ENCODE results near the gene ARL8B.

Gene ARL8B

DNA sequence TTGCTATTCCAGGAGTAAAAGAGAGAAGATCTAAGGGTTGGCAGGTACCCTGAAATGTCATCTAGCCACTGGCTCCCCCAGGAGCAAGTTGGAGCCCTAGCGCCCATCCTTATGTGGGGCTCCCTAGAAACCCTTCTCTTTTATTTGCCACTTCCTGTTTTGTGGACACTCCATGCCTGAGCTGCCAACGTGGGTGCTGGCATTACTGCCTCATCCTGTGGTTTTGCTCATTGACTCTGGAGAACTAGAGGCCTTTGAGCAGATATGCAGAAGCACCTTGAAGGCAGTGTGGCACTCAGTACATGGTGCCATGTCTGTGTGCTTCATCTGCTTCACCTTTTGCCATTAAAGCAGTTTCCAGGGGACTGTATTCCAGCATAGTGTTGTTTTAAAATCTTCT, 73.5 kb downstream of the ARL8B start:
- Histone ChIP-seq H3K36me3 (ENCODE audit: control insufficient read depth, insufficient read depth, low read length) (peaks cover 20% of the 10 kb centered on the region), H3K27ac (ENCODE audit: low read depth, low read length) (no peak overlapping the region), H3K9ac (ENCODE audit: low read length) (no peak overlapping the region), H3K27me3 (ENCODE audit: control insufficient read depth, insufficient read depth, low read length) (no peaks in the 10 kb centered on the region), H3K9me3 (ENCODE audit: control insufficient read depth, insufficient read depth, low read depth, low read length) (no peaks in the 10 kb centered on the region), H3K4me3 (ENCODE audit: low read depth, low read length) (no peak overlapping the region), H3K4me1 (ENCODE audit: control insufficient read depth, insufficient read depth, low read length) (peaks cover 44% of the 10 kb centered on the region)

DNA sequence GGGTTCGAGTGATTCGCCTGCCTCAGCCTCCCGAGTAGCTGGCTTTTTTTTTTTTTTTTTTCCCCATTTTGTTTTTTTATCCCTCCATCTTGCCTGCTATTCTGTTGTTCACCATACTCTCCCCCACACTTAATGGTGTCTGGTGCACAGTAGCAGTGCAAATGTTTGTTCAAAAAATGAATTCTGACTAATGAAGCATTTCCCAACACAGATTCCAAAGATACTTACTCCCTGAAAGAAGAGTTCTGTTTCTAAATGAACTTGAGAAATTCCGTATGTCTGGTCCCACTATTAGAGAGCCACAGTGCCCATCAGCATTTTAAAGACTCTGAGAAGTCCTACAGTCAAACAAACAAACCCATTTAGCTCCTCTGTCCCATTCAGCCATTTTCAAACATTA, 74.9 kb downstream of the ARL8B start:
- peaks cover 33% of the 10 kb centered on the region for H3K36me3 ChIP-seq (ENCODE audit: control insufficient read depth, insufficient read depth, low read length)
- H3K4me1 ChIP-seq (ENCODE audit: control insufficient read depth, insufficient read depth, low read length) = peaks cover 39% of the 10 kb centered on the region

DNA sequence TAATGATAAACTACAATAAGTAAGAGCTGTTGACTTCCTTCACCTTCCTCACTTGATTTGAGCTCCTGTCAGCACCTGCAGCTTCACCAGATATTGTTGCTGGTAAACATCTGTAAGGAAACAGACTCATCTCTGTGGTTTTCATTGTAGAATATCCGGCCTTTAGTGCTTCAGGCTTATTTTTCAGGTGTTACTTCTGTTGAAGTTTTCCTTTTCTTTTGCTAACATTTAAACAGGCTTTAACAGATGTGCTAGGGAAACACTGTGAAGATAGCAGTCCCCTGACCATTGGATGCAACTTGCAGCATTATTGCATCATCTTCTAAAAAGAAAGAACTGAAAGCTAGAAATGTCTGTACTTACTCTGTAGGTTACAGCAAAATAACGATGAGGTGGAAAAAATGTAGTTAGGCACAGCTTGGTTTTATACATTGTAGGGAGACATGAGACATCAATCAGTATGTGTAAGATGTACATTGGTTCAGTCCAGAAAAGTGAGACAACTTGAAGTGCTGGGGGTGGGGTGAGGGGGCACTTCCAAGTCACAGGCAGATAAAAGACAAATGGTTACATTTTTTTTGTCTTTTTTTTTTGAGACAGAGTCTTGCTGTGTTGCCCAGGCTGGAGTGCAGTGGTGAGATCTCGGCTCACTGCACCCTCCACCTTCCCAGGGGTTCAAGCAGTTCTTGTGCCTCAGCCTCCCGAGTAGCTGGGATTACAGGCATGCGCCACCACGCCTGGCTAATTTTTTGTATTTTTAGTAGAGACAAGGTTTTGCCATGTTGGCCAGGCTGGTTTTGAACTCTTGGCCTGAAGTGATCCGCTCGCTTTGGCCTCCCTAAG, 75.6 kb downstream of the ARL8B start:
- Histone ChIP-seq H3K27me3 (ENCODE audit: control insufficient read depth, insufficient read depth, low read length) (no peaks in the 10 kb centered on the region), H3K36me3 (ENCODE audit: control insufficient read depth, insufficient read depth, low read length) (peaks cover 40% of the 10 kb centered on the region), H3K9ac (ENCODE audit: low read length) (peak overlapping the region; percentile 50), H3K4me3 (ENCODE audit: low read depth, low read length) (no peak overlapping the region), H3K27ac (ENCODE audit: low read depth, low read length) (peak overlapping the region; percentile 94), H3K9me3 (ENCODE audit: control insufficient read depth, insufficient read depth, low read depth, low read length) (no peaks in the 10 kb centered on the region), H3K4me1 (ENCODE audit: control insufficient read depth, insufficient read depth, low read length) (peaks cover 37% of the 10 kb centered on the region)

More for the DNA sequence above, 74.9 kb downstream of the ARL8B start:
- H3K27ac ChIP-seq (ENCODE audit: low read depth, low read length) = peak overlapping the region; percentile 94
- H3K9ac ChIP-seq (ENCODE audit: low read length) = peak overlapping the region; percentile 50
- no peaks in the 10 kb centered on the region for H3K9me3 ChIP-seq (ENCODE audit: control insufficient read depth, insufficient read depth, low read depth, low read length)
- no peaks in the 10 kb centered on the region for H3K27me3 ChIP-seq (ENCODE audit: control insufficient read depth, insufficient read depth, low read length)
- no peak overlapping the region for H3K4me3 ChIP-seq (ENCODE audit: low read depth, low read length)

DNA sequence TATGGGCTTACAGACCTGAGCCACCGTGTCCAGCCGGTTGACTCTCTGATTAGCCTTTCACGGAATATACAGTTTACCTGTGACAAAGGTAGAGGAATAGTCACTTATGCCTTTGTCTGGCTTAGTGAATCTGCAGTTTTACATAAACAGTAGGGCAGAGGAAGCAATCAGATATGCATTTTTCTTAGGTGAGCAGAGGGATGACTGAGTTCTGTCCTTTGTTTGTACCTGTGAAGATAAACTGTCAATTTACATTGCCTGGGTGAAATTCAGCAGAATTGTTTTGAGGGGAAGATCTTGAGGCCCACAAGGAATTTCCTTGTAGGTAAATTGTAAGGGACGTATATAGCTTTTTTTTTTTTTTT, 76.2 kb downstream of the ARL8B start:
- peaks cover 37% of the 10 kb centered on the region for H3K4me1 ChIP-seq (ENCODE audit: control insufficient read depth, insufficient read depth, low read length)
- H3K9me3 ChIP-seq (ENCODE audit: control insufficient read depth, insufficient read depth, low read depth, low read length) = no peaks in the 10 kb centered on the region
- H3K36me3 ChIP-seq (ENCODE audit: control insufficient read depth, insufficient read depth, low read length) = peaks cover 46% of the 10 kb centered on the region
- H3K4me3 ChIP-seq (ENCODE audit: low read depth, low read length) = no peak overlapping the region
- peak overlapping the region; percentile 38 for H3K9ac ChIP-seq (ENCODE audit: low read length)
- H3K27ac ChIP-seq (ENCODE audit: low read depth, low read length) = peak overlapping the region; percentile 94
- no peaks in the 10 kb centered on the region for H3K27me3 ChIP-seq (ENCODE audit: control insufficient read depth, insufficient read depth, low read length)

DNA sequence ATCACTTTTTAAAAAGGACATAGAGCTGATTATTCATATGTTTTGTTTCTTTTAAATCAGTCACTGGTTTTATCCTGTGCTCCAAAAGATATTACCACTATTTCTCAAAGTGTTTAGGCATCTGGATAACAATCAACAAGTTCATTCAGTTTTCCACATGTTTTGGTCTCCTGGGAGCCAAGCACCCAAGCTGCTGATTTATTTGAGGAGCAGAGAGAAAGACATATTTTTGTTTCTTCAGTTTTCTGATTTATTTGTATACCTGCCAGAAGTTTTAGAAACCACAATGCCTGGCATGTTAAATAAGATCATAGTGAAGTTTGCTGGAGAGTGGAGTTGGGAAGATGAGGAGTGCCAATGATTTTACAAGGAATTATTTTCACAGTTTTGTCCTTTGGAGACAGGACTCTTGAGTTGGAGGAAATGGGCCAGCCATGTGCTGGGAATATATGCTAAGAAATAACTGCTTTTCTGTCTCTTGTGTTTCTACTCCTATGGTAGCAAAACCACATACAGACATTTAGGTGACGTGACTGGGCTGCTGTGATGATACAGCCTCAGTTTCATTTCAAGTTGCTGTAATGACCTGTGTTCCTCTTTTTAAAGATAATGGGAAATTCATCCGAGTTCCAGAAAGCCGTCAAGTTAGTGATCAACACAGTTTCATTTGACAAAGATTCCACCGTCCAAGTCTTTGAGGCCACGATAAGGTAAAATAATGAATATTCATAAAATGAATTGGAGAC, 77.1 kb downstream of the ARL8B start:
- Histone ChIP-seq H3K9me3 (ENCODE audit: control insufficient read depth, insufficient read depth, low read depth, low read length) (no peaks in the 10 kb centered on the region), H3K4me3 (ENCODE audit: low read depth, low read length) (no peak overlapping the region), H3K4me1 (ENCODE audit: control insufficient read depth, insufficient read depth, low read length) (peaks cover 37% of the 10 kb centered on the region), H3K27me3 (ENCODE audit: control insufficient read depth, insufficient read depth, low read length) (no peaks in the 10 kb centered on the region), H3K9ac (ENCODE audit: low read length) (no peak overlapping the region), H3K36me3 (ENCODE audit: control insufficient read depth, insufficient read depth, low read length) (peaks cover 50% of the 10 kb centered on the region), H3K27ac (ENCODE audit: low read depth, low read length) (peak overlapping the region; percentile 94)

DNA sequence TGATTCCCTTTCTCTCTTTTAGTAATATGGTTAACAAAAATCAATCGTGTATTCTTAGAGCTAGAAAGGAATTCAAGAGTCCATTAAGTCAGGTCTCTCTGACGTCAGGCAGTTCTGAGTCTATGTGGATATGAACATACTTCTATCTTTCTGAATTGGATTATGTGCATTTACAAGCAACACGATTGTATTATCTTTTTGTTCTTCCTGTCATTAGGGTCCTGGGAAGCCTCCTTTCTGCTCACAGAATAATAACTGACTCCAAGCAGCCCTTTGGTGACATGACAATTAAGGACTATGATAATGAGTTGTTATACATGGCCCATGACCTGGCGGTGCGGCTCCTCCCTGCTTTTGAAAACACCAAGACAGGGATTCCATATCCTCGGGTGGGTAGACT, 79.4 kb downstream of the ARL8B start:
- H3K9me3 ChIP-seq (ENCODE audit: control insufficient read depth, insufficient read depth, low read depth, low read length) = no peaks in the 10 kb centered on the region
- H3K27ac ChIP-seq (ENCODE audit: low read depth, low read length) = no peak overlapping the region
- H3K4me1 ChIP-seq (ENCODE audit: control insufficient read depth, insufficient read depth, low read length) = peaks cover 23% of the 10 kb centered on the region
- H3K4me3 ChIP-seq (ENCODE audit: low read depth, low read length) = no peak overlapping the region
- H3K36me3 ChIP-seq (ENCODE audit: control insufficient read depth, insufficient read depth, low read length) = peaks cover 68% of the 10 kb centered on the region
- H3K9ac ChIP-seq (ENCODE audit: low read length) = no peak overlapping the region
- no peaks in the 10 kb centered on the region for H3K27me3 ChIP-seq (ENCODE audit: control insufficient read depth, insufficient read depth, low read length)

DNA sequence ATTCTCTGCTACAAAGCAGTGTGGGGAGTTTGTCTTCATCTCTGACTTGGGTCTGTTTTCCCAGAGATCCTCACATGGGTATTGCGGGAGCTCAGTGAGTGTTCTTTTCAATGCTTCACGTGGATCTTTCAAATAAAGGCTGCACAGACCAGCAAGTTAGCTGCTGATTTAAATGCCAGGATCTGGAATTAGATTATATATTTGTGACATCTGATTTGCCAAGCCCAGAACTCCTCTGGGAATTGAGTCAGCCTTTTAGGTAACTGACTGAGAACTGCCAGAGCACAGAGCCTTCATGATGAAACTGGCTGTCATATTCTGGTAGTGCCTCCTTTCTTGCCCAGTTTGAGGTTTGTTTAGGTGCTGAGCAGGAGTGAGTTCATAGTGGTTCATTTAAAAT, 80.1 kb downstream of the ARL8B start:
- no peak overlapping the region for H3K4me3 ChIP-seq (ENCODE audit: low read depth, low read length)
- no peak overlapping the region for H3K9ac ChIP-seq (ENCODE audit: low read length)
- H3K36me3 ChIP-seq (ENCODE audit: control insufficient read depth, insufficient read depth, low read length) = peaks cover 75% of the 10 kb centered on the region
- no peaks in the 10 kb centered on the region for H3K27me3 ChIP-seq (ENCODE audit: control insufficient read depth, insufficient read depth, low read length)
- no peak overlapping the region for H3K27ac ChIP-seq (ENCODE audit: low read depth, low read length)
- no peaks in the 10 kb centered on the region for H3K9me3 ChIP-seq (ENCODE audit: control insufficient read depth, insufficient read depth, low read depth, low read length)
- peaks cover 16% of the 10 kb centered on the region for H3K4me1 ChIP-seq (ENCODE audit: control insufficient read depth, insufficient read depth, low read length)

DNA sequence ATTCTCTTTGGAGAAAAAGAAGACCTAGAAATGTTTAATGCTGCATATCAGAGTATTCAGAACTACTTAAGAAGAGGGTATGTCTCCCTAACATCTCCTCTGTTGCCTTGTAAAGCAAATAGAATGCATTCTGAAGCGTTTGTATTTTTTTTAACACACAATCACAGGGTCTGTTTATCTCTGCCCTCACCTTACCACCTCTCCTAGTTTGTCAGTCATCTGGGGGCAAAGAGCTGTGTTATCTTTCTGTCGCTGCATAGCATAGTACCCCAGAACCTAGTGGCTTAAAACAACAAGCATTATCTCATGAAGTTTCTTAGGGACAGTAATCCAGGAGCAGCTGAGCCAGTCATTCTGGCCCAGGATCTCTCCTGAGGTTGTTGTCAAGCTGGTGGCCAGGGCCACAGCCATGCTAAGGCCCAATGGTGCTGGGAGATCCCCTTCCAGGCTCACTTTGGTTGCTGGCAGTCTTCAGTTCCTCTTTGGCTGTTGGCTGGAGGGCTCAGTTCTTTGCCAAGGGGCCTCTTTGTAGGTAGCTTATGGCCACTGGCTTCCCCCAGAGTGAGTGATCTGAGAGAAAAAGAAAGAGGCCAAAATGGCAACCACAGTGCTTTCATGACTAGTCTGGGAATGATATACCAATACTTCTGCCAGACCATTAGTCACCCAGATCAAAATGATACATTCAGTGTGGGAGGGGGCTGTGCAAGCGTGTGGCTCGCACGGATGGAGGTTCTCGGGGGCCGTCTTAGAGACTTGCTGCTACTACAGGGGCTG, 83.3 kb downstream of the ARL8B start:
- no peaks in the 10 kb centered on the region for H3K9me3 ChIP-seq (ENCODE audit: control insufficient read depth, insufficient read depth, low read depth, low read length)
- no peaks in the 10 kb centered on the region for H3K27me3 ChIP-seq (ENCODE audit: control insufficient read depth, insufficient read depth, low read length)
- no peak overlapping the region for H3K9ac ChIP-seq (ENCODE audit: low read length)
- no peaks in the 10 kb centered on the region for H3K4me1 ChIP-seq (ENCODE audit: control insufficient read depth, insufficient read depth, low read length)
- H3K36me3 ChIP-seq (ENCODE audit: control insufficient read depth, insufficient read depth, low read length) = peaks cover 95% of the 10 kb centered on the region
- H3K4me3 ChIP-seq (ENCODE audit: low read depth, low read length) = no peak overlapping the region
- H3K27ac ChIP-seq (ENCODE audit: low read depth, low read length) = no peak overlapping the region

DNA sequence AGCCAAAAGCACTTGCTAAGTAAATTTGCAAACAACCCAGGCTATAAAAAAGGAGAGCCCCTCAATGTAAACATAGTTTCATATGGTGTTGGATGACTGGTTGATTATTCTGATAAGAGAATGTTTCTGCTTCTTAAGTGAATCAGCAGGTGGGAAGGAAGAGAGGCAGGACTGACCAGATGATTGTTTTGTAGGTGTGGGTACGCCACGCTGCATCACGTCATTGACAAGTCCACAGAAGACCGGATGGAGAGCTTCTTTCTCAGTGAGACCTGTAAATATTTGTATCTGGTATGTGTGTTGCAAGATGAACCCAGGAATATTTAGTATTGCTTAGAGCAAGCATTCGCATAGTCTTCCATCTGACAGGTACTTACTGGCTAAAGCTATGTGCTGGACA, 88.8 kb downstream of the ARL8B start:
- Histone ChIP-seq H3K9ac (ENCODE audit: low read length) (no peak overlapping the region), H3K36me3 (ENCODE audit: control insufficient read depth, insufficient read depth, low read length) (peaks cover 95% of the 10 kb centered on the region), H3K4me3 (ENCODE audit: low read depth, low read length) (no peak overlapping the region), H3K27me3 (ENCODE audit: control insufficient read depth, insufficient read depth, low read length) (no peaks in the 10 kb centered on the region), H3K9me3 (ENCODE audit: control insufficient read depth, insufficient read depth, low read depth, low read length) (no peaks in the 10 kb centered on the region), H3K27ac (ENCODE audit: low read depth, low read length) (no peak overlapping the region), H3K4me1 (ENCODE audit: control insufficient read depth, insufficient read depth, low read length) (peaks cover 20% of the 10 kb centered on the region)

DNA sequence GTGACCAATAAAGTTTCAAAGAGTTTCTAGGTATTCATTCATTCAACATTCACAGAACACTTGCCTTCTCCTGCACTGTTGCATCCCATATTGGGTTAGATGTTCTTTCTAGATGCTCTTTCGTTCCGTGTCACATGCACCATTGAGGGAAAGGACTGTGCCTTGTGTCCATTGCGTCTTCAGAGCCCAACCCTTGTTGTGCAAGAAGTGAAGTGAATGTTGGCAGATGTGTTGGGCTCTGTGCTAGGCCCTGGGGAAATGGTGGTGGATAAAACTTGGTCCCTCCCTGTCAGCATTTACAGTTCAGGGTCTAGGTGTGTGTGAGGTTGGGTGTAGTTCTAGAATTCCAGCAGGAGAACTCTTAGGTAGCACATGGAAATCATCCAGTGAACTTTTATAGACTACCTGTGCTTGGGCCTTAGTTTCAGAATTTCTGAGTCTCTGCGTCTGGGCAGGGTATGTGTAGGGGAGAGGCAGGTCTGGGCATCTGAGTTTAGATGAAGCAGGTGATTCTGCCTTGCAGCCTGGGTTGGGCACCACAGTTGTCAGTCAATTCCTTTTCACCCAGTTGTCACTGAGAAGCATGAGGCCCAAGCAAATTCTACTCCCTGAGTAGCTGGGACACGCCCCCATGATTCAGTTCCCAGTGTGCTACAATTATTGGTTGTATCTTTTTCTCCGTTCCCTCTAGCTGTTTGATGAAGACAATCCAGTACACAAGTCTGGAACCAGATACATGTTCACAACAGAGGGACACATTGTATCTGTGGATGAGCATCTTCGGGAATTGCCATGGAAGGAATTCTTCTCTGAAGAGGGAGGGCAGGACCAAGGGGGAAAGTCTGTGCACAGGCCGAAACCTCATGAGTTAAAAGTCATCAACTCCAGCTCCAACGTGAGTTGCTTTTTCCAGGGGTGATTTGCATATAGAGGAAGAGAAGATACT, 90.8 kb downstream of the ARL8B start:
- Histone ChIP-seq H3K27ac (ENCODE audit: low read depth, low read length) (no peak overlapping the region), H3K4me1 (ENCODE audit: control insufficient read depth, insufficient read depth, low read length) (peaks cover 20% of the 10 kb centered on the region), H3K27me3 (ENCODE audit: control insufficient read depth, insufficient read depth, low read length) (no peaks in the 10 kb centered on the region), H3K9me3 (ENCODE audit: control insufficient read depth, insufficient read depth, low read depth, low read length) (no peaks in the 10 kb centered on the region), H3K9ac (ENCODE audit: low read length) (no peak overlapping the region), H3K36me3 (ENCODE audit: control insufficient read depth, insufficient read depth, low read length) (peaks cover 93% of the 10 kb centered on the region), H3K4me3 (ENCODE audit: low read depth, low read length) (0 out of 2 replicates have a peak overlapping the region, but pooled peaks have one; percentile 4)

Measured in HUES6 (cell line).